Effector memory CD8-positive, alpha-beta T cell (primary cell): ENCODE results near the gene NME3.
A peak's percentile ranks its signal among the peaks of the same experiment; 100 is the strongest.

Source experiments
- ATAC-seq: fragments of 150-1000 bp; cut with Tn5 transposase; replicated peaks from 2 replicates; pipeline ENCODE4 v1.10.0; 2021; ENCODE audit warnings: mild to moderate bottlenecking, moderate library complexity
- DNase-seq, 3 experiments: peaks; one replicate each; pipeline ENCODE4 v3.0.0; 2021
- H3K27ac Mint-ChIP-seq, 2 donors: one replicate each; pipeline ENCODE4 v1.8.0; 2022; ENCODE audit warnings: mild to moderate bottlenecking in 2 of 2, mixed read lengths in 2 of 2, moderate library complexity in 2 of 2
- H3K27me3 Mint-ChIP-seq, 2 donors: one replicate each; pipeline ENCODE4 v1.8.0; 2022; ENCODE audit warnings: mixed read lengths in 2 of 2
- H3K36me3 Mint-ChIP-seq: one replicate; pipeline ENCODE4 v1.8.0; 2022; ENCODE audit warnings: mild to moderate bottlenecking, moderate library complexity, mixed read lengths; ENCODE audit not compliant: insufficient read depth
- H3K4me1 Mint-ChIP-seq, 2 donors: one replicate each; pipeline ENCODE4 v1.8.0; 2022; ENCODE audit warnings: low read depth in 2 of 2, mixed read lengths in 2 of 2
- H3K4me3 Mint-ChIP-seq, 2 donors: one replicate each; pipeline ENCODE4 v1.8.0; 2022; ENCODE audit warnings: mild to moderate bottlenecking in 2 of 2, mixed read lengths in 2 of 2, moderate library complexity in 2 of 2
- H3K9me3 Mint-ChIP-seq, 2 donors: one replicate each; pipeline ENCODE4 v1.8.0; 2022; ENCODE audit warnings: mixed read lengths in 2 of 2

The NME3 gene

GRCh38 chr16:1781758-1782407 is 10.5 kb upstream of the NME3 start:
- Mint-ChIP-seq H3K4me3 (peak overlapping the region; percentile 88 to 89), H3K27me3 (no peaks in the 10 kb centered on the region), H3K36me3 (peaks cover 40% of the 10 kb centered on the region), H3K9me3 (no peaks in the 10 kb centered on the region), H3K4me1 (peaks cover 19 to 21% of the 10 kb centered on the region in 2 donors), H3K27ac (peak overlapping the region; percentile 88 to 94)
- DNase-seq = peak; percentile 28 to 40 (median 34)
- peak; percentile 16 for ATAC-seq

GRCh38 chr16:1781254-1781653 is 9.9 kb upstream of the NME3 start:
- Mint-ChIP-seq H3K27ac (peak overlapping the region; percentile 88 to 94), H3K36me3 (peaks cover 44% of the 10 kb centered on the region), H3K4me1 (peaks cover 19 to 21% of the 10 kb centered on the region in 2 donors), H3K9me3 (no peaks in the 10 kb centered on the region), H3K27me3 (no peaks in the 10 kb centered on the region), H3K4me3 (peak overlapping the region; percentile 88 to 89)
- ATAC-seq = no peak
- no peak for DNase-seq

- H3K27ac Mint-ChIP-seq = no peak overlapping the region
- no peak for DNase-seq
- no peaks in the 10 kb centered on the region for H3K27me3 Mint-ChIP-seq
- peaks cover 44% of the 10 kb centered on the region for H3K36me3 Mint-ChIP-seq
- ATAC-seq = no peak
- peaks cover 18 to 21% of the 10 kb centered on the region in 2 donors for H3K4me1 Mint-ChIP-seq
- no peaks in the 10 kb centered on the region for H3K9me3 Mint-ChIP-seq
- peak overlapping the region; percentile 88 to 89 for H3K4me3 Mint-ChIP-seq
Measured at GRCh38 chr16:1780677-1781072, 9.3 kb upstream of the NME3 start.

GRCh38 chr16:1779741-1780676 is 8.7 kb upstream of the NME3 start:
- H3K4me3 Mint-ChIP-seq = peak overlapping the region; percentile 27 to 89
- ATAC-seq = no peak

GRCh38 chr16:1779234-1779701 is 7.9 kb upstream of the NME3 start:
- H3K4me3 Mint-ChIP-seq = peak overlapping the region in 1 of 2 donors; percentile 11
- ATAC-seq = no peak
- peaks cover 11 to 17% of the 10 kb centered on the region in 2 donors for H3K4me1 Mint-ChIP-seq
- peak overlapping the region; percentile 33 to 79 for H3K27ac Mint-ChIP-seq
- H3K9me3 Mint-ChIP-seq = no peaks in the 10 kb centered on the region
- H3K36me3 Mint-ChIP-seq = peaks cover 46% of the 10 kb centered on the region
- DNase-seq = no peak
- no peaks in the 10 kb centered on the region for H3K27me3 Mint-ChIP-seq

More at GRCh38 chr16:1779741-1780676, 8.7 kb upstream of the NME3 start:
- Mint-ChIP-seq H3K27me3 (no peaks in the 10 kb centered on the region), H3K9me3 (no peaks in the 10 kb centered on the region), H3K4me1 (peaks cover 11 to 17% of the 10 kb centered on the region in 2 donors), H3K36me3 (peaks cover 45% of the 10 kb centered on the region), H3K27ac (peak overlapping the region in 1 of 2 donors; percentile 10)
- DNase-seq = no peak

- Mint-ChIP-seq H3K36me3 (peaks cover 50% of the 10 kb centered on the region), H3K27me3 (no peaks in the 10 kb centered on the region), H3K4me1 (peaks cover 13% of the 10 kb centered on the region in 2 donors), H3K4me3 (peak overlapping the region in 1 of 2 donors; percentile 11), H3K9me3 (no peaks in the 10 kb centered on the region), H3K27ac (peak overlapping the region; percentile 33 to 79)
- DNase-seq (no peak), ATAC-seq (no peak)
Measured at GRCh38 chr16:1778200-1779179, 7.1 kb upstream of the NME3 start.

- Mint-ChIP-seq H3K4me1 (peaks cover 9 to 13% of the 10 kb centered on the region in 2 donors), H3K36me3 (peaks cover 48% of the 10 kb centered on the region), H3K27ac (no peak overlapping the region), H3K4me3 (no peak overlapping the region), H3K27me3 (no peaks in the 10 kb centered on the region), H3K9me3 (no peaks in the 10 kb centered on the region)
- DNase-seq (no peak), ATAC-seq (no peak)
Measured at GRCh38 chr16:1777375-1778199, 6.2 kb upstream of the NME3 start.

- DNase-seq = no peak
- ATAC-seq = no peak
- H3K27ac Mint-ChIP-seq = peak overlapping the region in 1 of 2 donors; percentile 72
- peaks cover 14 to 18% of the 10 kb centered on the region in 2 donors for H3K4me1 Mint-ChIP-seq
- H3K4me3 Mint-ChIP-seq = no peak overlapping the region
- no peaks in the 10 kb centered on the region for H3K27me3 Mint-ChIP-seq
- peaks cover 51% of the 10 kb centered on the region for H3K36me3 Mint-ChIP-seq
- no peaks in the 10 kb centered on the region for H3K9me3 Mint-ChIP-seq
Measured at GRCh38 chr16:1776991-1777374, 5.6 kb upstream of the NME3 start.

- Mint-ChIP-seq H3K36me3 (peaks cover 51% of the 10 kb centered on the region), H3K4me1 (peaks cover 14 to 18% of the 10 kb centered on the region in 2 donors), H3K9me3 (no peaks in the 10 kb centered on the region), H3K27ac (peak overlapping the region in 1 of 2 donors; percentile 72), H3K4me3 (no peak overlapping the region), H3K27me3 (no peaks in the 10 kb centered on the region)
- DNase-seq (no peak), ATAC-seq (no peak)
Measured at GRCh38 chr16:1776672-1776955, 5.3 kb upstream of the NME3 start.

GRCh38 chr16:1775846-1776671 is 4.7 kb upstream of the NME3 start:
- ATAC-seq (no peak), DNase-seq (no peak)
- Mint-ChIP-seq H3K36me3 (peaks cover 48% of the 10 kb centered on the region), H3K27ac (peak overlapping the region; percentile 10 to 72), H3K4me1 (peaks cover 12 to 15% of the 10 kb centered on the region in 2 donors), H3K4me3 (no peak overlapping the region), H3K27me3 (no peaks in the 10 kb centered on the region), H3K9me3 (no peaks in the 10 kb centered on the region)

- peak overlapping the region; percentile 31 to 49 for H3K4me3 Mint-ChIP-seq
- no peaks in the 10 kb centered on the region for H3K9me3 Mint-ChIP-seq
- H3K36me3 Mint-ChIP-seq = peaks cover 48% of the 10 kb centered on the region
- H3K27ac Mint-ChIP-seq = peak overlapping the region in 1 of 2 donors; percentile 10
- ATAC-seq = no peak
- peaks cover 15 to 17% of the 10 kb centered on the region in 2 donors for H3K4me1 Mint-ChIP-seq
- no peak for DNase-seq
- no peaks in the 10 kb centered on the region for H3K27me3 Mint-ChIP-seq
Measured at GRCh38 chr16:1775006-1775845, 3.9 kb upstream of the NME3 start.
